Activated CD8-positive, alpha-beta memory T cell treated with anti-CD3 and anti-CD28 coated beads, Interleukin-2, amount 50 U/mL, for 24 hours (primary cell): Measurements from ENCODE around the gene PDE8A.

Source experiments
- DNase-seq: peaks from one replicate; pipeline ENCODE4 v3.0.0-alpha.2; 2020; ENCODE audit errors: extremely low read depth

The PDE8A gene, protein sequence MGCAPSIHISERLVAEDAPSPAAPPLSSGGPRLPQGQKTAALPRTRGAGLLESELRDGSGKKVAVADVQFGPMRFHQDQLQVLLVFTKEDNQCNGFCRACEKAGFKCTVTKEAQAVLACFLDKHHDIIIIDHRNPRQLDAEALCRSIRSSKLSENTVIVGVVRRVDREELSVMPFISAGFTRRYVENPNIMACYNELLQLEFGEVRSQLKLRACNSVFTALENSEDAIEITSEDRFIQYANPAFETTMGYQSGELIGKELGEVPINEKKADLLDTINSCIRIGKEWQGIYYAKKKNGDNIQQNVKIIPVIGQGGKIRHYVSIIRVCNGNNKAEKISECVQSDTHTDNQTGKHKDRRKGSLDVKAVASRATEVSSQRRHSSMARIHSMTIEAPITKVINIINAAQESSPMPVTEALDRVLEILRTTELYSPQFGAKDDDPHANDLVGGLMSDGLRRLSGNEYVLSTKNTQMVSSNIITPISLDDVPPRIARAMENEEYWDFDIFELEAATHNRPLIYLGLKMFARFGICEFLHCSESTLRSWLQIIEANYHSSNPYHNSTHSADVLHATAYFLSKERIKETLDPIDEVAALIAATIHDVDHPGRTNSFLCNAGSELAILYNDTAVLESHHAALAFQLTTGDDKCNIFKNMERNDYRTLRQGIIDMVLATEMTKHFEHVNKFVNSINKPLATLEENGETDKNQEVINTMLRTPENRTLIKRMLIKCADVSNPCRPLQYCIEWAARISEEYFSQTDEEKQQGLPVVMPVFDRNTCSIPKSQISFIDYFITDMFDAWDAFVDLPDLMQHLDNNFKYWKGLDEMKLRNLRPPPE

DNA sequence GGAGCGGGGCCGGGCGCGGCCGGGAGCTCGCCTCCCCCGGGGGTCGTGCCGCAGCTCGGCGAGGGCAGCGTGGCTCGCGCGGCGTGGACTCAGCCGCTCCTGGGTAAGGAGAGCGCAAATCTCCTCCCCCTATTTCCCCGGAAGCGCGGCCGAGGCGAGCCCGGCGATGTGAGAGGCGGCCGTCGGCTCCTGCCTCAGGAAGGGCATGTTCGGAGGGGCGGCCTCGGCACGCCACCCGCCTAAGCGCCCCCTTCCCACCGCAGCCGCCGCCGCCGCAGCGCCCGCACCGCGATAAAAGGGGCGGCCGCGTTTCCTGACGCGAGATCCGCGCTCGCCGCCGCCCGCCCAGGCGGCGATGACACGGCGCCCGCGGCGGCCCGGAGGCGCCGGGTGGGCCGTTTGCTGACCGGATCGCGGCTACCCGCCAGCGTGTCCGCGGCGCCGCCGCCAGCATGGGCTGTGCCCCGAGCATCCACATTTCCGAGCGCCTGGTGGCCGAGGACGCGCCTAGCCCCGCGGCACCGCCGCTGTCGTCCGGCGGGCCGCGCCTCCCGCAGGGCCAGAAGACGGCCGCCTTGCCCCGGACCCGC is at the start of gene PDE8A:
PDE8A (plus strand) TSS at position 146 of the 590 bp plus-strand sequence; CDS start at position 453, 307 bp downstream.
- no peak for DNase-seq

DNA sequence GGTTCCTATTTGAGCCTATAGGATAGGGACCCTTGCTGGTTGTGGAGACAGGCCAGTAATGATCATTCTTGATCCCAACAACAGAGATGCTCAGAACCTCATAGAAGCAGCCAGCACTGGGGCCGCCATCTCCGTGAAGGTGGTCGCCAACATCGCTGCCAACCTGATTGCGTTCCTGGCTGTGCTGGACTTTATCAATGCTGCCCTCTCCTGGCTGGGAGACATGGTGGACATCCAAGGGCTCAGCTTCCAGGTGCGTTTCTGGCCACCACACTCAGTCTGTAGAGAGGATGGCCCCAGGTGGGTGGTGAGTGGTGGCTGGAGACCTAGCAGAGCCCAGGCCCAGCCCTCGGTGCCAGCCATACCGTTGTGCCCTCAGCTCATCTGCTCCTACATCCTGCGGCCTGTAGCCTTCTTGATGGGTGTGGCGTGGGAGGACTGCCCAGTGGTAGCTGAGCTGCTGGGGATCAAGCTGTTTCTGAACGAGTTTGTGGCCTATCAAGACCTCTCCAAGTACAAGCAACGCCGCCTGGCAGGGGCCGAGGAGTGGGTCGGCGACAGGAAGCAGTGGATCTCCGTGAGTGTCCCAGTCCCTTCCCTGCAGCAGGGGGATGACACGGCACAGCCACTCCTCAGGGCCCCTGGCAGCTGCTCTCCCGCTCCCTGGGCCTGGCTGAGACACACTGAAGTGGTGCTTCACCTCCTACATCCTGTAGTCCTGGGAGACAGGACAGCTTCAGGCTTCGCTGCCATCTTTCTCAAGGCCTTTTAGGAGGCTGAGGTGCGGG is 46.5 kb upstream of the PDE8A start:
- DNase-seq = no peak

DNA sequence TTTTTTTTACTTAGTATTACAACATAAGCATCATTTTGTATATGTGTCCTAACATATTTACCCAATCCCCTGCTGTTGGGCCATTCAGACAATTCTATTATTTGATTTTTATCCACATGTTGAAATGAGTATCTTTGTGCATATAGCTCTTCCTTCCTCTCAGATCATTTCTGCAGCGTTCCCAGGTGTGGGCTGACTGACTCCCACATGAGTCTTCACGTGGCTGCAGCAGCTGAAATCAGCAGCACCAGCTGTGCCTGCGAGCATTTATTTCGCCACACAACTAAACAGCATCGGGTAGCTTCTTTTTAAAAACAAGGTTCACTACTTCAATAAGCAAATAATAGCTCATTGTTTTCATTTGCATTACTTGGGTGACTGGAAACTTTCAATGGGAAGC is 44.5 kb upstream of the PDE8A start:
- no peak for DNase-seq

DNA sequence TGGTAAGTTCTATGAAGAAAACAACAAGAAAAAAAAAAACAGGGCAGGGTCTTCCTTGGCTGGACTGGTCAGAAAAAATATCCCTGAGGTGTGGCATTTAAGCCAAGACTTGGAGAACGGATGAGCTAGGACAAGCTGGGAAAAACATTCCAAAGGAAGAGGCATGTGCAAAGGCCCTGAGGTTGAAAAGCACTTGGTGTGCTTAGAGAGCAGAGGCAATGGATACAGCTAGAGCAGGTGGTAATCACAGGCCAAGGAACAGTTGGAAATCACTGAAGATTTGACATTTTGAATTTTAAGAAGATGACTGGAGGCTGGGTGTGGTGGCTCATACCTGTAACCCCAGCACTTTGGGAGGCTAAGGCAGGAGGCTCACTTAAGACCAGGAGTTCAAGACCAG is 42.9 kb upstream of the PDE8A start:
- no peak for DNase-seq

DNA sequence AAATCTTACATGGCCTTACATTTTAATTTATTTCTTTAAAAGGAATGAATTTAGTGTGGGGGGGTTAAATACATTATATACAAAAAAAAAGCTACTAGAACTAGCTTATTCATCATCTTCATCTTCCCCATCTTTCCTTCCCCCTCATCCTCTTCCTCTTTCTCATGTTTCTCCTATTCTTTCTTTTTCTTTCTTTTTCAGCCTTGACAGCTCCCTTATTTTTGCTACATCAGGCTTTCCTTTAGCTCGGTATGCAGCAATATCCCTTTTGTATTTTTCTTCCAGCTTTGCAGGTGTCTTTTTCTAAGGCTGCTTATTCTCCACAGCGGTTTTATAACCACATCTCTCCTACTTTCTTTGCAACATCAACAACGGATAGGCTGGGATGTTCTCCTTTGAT is 41.3 kb upstream of the PDE8A start:
- no peak for DNase-seq

DNA sequence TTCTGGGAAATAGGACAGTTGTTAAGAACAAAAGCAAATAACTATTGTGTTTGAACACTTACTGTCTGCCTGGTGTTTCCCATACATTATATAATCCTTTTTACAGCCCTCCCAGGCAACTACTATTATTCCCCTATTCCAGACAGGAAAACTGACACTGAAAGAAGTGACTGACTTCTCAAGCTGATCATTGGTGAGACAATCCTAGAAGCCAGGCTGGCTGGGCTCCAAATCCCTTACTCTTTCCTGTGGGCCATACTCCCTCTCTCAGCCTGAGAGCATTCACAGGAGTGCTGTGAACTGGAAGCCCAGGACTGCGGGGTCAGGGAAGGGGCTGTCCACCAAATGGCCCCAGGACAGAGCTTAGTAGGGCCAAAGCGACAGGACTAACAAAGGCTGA is 39.2 kb upstream of the PDE8A start:
- no peak for DNase-seq

DNA sequence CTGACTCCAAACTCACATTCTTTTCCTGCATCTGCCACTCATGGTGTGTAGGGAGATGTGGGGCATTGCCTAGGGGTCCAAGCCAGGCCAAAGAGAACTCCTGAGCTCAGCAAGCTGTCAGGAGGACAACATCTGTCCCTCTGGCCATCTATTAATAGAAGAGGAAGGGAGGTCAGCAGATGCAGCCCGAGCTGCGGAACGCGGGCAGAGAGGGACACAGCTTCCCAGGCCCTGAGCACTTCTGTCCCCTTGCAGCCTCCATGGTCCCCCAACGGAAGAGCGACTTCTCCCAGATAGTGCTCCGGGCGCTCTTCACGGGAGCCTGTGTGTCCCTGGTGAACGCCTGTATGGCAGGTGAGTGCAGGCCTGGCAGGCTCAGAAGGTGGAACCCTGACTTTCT is 37.3 kb upstream of the PDE8A start:
- no peak for DNase-seq

DNA sequence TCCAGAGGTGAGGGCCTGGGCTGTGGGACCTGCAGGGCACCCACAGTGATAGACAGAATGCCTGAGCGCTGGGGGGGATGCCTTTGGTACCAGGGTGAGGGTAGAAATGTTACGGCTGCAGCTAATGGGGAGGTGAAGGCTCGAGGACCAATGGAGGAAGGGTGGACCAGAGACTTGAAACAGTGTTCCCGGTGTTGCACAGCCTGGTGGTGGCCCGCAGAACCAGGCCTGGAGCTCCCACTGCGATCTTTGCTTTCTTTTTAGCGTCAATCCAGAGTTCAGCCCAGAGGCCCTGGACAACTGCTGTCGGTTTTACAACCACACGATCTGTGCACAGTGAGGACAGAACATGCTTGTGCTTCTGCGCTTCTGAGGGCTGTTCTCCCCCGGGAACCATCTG is 36.8 kb upstream of the PDE8A start:
- DNase-seq = no peak

DNA sequence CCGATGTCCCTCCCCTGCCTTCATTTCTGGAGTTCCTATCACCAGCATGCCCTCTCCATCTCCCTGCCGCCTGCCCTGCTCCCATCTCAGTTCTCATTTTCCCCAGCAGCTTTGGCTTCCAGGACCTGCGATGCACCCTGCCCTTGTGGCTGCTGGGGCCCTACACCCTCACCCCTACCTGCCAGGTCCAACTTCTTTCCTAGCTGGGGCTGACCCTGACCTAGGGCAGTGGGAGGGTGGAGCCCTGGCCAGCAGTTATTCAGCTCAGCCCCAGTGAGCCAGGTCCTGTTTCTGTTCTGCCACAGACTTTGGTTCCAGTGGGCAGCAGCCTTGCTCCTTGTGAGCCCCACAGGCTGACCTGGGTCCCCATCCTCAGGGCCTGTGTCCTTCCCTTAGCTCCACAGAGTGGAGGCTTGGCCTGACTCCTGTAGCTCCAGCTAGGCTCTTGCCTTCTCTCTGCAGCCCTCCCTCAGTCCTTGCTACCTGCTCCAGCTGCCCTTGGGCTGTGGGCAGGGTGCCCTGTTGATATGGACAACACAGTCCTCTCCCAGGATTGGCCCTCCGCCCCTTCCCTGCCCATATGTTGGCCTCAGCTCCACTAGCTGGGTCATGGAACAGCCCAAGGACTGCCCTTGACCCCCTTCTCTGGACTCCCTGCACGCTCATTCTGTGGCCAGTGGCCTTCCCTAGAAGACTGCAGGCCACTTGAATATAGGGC is 34.7 kb upstream of the PDE8A start:
- no peak for DNase-seq

DNA sequence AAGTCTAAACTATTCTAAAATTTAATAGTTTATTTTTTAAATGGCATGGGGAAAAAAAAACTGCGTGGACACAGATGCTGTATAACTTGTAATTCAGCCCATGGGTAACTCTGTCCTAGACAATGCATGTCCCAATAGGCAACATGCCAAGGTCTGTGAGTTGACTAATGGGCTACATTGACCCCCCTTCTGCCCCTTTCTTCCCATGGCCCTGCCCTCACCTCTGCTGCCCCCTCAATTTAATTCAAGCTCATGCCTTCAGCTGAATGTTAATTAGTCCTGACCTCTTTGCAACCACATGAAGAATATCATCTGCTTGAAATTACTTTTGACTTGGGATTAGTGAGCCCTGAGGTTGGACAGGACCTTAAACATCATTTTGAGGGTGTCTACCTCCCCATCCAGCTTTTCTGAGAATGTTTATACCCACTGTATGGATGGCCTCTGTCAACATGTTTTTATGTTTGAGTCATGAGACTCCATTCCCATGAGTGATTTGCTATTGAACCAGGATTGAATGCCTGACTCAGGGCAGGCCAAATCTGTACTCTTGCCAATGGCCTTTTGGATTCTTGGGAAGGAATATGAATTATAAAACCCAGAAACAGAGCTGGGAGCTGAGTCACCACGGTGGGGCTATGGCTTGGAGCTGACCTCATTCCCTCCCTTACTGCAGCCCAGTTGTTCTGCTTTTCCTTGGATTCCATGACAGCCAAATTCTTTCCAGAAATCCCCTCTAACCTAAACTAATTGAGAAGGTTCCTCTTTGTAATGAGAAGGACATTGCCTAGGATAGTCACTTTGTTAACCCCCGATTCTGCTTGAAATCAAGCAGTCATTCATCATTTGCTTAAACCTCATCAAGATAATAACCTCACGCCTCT is 33.5 kb upstream of the PDE8A start:
- DNase-seq = no peak

DNA sequence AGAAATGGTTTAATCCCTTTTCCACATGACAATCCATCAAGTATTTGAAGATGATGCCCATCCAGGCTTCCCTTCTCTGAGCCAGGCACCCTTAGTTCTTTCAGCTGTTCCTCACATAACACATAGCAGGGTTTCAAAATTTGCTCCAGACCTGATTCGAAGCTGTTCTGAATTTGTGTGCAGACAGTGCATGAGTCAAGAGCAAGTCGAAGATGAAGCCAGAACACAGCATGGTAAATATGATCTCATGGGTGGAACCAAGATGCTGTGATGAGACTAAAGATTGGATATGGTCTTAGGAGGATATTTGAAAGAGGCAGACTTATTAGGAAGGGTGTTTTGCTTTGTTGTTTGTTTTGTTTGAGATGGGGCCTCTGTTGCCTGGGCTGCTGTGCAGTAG is 32.6 kb upstream of the PDE8A start:
- no peak for DNase-seq

DNA sequence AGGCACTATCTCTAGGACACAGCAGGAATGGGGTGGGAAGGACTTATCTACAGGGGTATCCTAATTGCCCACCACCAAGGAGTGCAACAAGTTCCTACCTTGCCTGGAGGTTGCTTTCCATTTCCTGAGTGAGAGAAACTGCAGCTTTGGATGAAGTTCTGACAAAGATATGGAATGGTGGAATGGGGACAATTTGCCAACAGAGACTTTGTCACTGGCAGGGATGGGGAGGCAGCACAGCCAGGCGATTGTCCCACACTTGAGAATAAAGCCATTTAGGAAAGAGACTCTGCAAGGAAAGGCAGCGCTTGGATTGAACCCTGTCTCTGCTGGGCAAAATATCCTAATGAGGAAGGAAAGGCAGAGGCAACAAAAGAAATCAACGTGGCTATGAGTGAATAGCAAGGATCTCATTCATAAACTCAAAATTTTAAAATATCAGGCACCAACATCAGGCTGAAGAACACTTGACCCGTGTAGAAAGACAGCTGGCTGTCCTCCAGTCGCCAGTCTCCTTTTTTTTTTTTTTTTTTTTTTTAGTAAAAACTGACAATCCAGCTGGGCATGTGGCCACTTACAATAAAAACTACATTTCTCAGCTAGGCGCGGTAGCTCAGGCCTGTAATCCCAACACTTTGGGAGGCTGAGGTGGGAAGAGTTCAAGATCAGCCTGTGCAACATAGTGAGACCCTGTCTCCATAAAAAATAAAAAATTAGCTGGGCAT is 31.6 kb upstream of the PDE8A start:
- no peak for DNase-seq

DNA sequence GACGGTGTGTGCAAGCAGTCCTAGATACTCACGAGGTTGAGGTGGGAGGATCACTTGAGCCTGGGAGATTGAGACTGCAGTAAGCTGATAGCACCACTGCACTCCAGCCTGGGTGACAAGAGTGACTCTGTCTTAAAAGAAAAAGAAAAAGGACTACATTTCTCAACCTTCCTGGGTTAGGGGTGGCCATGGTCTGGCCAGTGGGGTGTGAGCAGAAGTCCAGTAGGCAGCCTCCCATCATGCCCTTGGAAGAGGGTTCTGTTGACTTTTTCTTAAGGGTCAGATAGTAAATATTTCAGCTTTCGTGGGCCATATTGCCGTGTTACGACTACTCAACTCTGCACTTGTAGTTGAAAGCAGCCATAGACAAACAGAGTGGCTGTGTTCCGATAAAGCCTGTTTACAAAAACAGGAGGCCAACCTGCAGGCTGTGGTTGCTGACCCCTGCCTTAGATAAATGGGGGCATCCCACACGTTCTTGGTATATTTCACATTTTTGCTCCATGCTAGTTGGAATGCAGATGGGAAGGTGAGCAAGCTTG is 31.0 kb upstream of the PDE8A start:
- DNase-seq = no peak

DNA sequence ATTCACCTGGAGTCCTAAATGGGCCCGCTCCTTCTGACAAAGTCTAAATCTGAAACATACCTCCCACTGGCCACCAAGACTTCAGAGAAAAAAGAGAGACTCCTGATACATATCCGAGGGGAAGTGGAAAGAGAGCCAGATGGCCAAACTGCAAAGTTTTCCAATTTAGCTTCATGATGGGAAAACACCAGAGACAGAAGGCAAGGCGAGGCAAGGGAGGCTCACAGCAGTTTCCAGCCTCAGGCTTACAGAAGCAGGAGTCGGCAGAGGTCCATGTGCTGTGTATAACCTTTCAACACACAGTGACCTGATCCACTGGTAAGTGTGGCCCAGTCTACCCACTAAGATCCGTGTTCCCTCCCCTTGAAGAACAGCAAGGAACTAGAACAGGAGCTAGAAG is 29.9 kb upstream of the PDE8A start:
- DNase-seq = no peak

DNA sequence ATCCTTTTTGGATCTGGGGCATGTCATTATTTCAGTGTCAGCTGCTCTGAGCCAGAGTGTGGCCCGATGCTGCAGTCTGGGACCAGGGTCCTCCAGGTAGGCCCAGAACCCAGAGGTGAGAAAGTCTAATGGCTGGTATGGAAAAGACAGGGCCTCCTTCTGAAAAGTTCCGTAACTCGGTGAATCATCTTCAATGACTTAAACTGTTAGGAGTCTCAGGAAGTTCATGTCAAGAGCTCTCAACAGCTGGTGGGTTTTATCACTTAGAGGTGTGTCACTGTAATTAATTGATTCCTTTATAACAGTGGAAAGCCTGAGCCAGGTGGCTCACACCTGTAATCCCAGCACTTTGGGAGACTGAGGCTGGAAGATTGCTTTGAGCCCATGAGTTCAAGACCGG is 28.5 kb upstream of the PDE8A start:
- DNase-seq = no peak

DNA sequence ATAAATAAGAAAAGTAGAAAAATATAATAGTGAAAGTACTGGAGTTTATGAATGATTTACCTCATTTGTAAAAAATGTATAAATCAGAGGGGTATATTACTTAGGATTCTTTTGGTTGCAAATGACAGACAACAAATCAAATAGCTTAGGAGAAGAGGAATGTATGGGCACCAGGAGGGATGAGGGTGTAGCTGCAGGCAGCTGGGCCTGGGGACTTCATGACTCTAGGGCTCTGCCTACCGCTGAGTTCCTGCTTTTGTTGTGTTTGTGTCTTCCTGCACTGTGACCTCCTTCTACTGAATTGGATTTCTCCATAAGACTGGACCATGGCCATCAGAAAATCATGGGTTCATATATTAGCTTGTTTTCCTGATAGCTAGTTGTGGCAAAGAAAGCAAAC is 27.9 kb upstream of the PDE8A start:
- no peak for DNase-seq

DNA sequence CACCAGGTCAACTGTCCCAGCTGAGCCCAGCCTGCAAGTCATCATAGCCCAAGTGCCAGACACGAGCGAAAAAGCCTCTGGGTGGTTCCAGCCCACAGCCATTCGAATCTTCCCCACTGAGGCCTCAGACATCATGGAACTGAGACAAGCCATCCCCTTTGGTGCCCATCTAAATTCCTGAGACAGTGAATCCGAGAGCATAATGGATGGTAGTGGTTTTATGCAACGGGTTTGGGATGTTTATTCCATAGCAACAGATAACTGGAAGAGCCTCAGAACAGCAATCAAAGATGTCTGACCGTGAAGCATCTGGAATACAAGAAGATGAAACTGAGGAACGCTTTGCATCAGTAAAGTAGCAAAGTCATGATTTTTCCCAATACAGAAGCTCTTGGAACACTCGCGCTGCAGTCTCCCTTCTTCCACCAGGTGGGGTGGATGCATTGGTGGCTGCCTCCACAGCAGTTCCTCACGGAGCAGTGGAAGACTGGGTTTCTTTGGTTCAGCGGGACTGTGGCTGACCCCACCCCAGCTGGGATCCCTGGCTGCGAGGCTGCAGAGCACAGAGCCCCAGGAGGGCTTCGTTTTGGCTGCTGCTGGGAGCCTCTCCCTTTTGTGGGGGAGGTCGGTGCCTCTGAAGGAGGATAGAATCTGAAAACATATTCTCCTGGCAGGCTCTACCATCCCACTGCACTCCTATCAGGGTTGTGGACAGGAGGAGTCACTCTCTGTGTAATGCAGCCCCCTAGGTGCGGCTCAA is 26.4 kb upstream of the PDE8A start:
- DNase-seq = no peak

DNA sequence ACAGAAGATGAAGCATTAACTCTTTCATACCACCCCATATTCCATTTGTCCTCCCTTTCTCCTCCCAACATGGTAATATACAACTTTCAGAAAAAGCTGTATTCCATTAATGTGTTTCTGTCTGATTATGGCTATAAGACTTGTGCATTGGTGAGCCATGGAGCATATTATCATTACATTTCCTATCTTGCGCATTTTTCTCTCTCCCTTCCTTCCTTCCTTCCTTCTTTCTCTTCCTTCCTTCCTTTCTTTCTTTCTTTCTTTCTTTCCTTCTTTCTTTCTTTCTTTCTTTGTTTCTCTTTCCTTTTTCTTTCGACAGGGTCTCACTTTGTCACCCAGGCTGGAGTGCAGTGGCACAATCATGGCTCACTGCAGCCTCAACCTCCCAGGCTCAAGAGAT is 25.5 kb upstream of the PDE8A start:
- no peak for DNase-seq
